ENCODE data around the gene HOXA13.

DNA sequence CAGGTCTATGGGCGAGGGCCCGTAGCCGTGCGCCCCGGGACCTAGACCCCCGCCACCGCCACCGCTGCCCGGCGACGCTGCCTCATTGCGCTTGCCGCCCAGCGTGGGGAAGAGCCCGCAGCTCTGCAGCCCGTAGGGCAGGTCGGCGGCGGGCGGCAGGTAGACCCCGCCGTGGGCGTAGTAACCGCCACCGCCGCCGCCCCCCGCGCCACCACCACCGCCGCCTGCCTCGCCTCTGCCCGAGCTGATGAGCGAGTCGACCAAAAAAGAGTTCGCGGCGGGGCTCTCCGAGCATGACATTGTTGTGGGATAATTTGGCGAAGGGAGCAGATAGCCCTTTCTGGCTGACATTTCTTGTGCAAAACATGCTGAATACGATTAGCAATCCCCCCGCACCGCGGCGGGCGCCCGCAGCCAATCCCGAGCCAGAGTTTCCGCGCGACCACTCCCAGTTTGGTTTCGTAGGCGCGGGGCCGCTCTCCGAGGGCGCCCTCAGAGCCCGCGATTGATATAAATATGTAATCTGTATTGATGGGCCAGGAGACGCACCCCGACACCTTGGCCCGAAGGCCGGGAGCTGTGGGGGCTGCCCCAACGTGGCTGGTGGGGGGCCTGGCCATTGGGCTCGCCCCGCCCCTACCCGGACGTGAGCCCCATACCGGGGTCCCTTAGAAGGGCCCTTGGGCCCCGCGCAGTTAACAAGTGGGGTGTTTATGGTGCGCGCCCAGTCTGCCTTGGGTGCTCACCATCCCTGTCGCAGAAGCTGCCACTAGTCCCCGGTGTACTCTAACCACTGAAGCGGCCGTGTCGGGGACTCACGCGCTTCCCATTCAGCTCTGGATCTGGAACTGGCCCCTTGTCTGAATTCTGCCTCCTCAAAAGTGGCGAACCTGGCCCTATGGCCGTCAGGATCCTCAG is 25.7 kb downstream of the HOXA13 start, which contains the start of gene HOXA10:
- TF ChIP-seq SUZ12 (IDR thresholded peaks at IDR 0.05; ENCODE audit: extremely low read depth, insufficient read depth, insufficient read length) = no peak
- TF ChIP-seq YY1 (IDR thresholded peaks at IDR 0.05; ENCODE audit: insufficient read depth, insufficient read length) = no peak
- no peak for TF ChIP-seq ZNF274 (IDR thresholded peaks at IDR 0.05; ENCODE audit: low read depth, low read length)
